HG03175 (cell line): ENCODE results near the gene CFAP53.
A peak's percentile ranks its signal among the peaks of the same experiment; 100 is the strongest.
"Not testable (repeated sequence)": the region's sequence is repeated elsewhere in the genome, so short reads cannot be mapped to it uniquely, and the experiment has no call there.

Experiments
- ATAC-seq: cut with Tn5 transposase; IDR thresholded peaks from one replicate; pipeline ENCODE4 v1.9.1; 2021; ENCODE audit warnings: mild to moderate bottlenecking, moderate library complexity; ENCODE audit not compliant: unreplicated experiment

The CFAP53 gene

GRCh38 chr18:50274044-50274442 lies 7.7 kb upstream of the CFAP53 start:
- ATAC-seq = no peak

DNA sequence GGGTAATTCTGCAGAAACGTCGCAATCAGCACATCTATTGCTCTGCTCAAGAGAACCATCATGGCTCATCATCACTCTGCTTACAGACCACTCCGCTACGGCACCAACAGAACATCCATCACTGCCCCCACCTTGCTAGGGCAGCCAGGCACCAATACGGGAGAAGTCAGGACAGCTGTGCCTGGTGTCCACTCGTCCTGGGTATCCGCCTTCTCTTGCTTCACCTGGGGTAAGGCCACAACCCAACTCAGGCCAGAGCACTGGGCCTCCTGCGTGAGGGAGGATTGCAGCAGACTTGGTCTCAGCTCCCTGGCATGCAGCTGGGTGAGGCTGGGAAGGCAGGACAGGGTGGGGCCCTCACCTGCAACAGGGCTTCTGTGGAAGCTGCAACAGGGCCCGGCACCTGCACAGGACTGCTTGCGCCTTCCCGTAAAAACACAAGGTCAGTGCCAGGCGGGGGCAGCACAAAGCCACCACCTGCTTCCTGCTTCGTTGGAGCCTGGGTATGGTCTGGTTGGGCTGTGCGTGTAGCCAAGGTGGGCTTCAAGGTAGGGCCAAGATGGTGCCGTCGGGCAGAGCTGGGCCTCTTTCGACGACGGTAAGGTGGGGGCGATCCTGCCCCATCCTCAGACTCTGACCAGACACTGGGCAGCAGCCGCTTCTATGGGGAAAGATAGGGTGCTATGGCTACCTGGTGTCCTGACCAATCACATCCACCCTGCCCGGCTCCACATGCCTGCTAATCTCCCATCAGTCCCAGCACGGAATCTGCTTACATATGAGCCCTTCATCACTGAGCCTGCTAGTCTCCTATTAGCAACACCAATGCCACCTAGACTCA lies 7.1 kb upstream of the CFAP53 start:
- no peak for ATAC-seq

- ATAC-seq = no peak
Measured at GRCh38 chr18:50272568-50272967, 6.3 kb upstream of the CFAP53 start.

DNA sequence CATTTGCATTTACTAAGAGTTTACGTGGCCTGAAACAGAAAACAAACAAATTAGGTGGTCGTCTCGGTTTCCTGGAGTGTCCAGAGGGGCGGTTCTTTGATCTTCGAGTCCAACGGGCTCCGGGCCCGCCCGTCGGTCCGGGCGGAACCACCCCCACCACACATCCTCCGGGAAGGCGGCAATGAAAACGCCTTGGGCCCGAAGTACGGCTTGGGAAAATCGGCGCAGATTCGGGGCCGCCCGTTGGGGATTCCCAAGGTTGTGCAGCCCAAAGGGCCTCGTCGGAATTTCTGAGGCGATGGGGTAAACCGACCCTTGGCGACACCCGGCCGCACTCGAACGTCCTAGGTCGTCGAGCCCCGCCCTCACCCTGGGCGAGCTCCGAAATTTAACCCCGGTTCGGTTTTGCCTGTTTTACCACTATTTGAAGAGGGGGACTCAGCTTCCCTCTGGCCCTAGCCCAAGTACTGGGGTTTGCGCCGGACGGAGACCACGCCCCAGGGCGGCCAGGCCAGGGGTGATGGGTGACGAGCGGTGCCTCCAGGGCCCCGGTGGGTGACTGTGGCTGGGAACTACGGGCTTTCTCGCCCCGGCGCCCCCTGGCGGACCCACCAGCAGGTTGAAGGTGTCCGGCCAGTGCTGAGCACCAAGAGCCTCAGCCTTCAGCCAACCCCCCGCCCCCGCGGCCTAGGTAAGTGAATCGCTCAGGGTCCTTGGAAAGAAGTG lies 1.9 kb upstream of the CFAP53 start:
- peak; percentile 76 for ATAC-seq

DNA sequence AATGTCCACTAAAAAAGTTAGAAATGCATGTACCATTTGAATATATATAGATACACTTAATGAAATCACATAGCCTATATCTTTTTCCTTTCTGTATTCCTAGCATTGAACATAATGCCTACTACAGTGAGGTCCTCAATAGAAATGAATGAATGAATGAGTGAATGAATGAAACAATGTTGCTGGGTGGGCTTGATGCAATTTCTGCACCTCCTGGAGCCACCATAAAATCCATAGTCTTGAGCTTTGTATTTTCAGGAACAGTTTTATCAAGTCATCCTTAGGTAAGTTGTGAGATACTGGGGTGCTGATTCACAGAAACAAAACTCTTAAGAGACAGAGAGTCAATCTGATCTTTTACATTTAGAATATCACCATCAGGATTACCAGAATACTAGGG lies 3.3 kb downstream of the CFAP53 start:
- no peak for ATAC-seq

DNA sequence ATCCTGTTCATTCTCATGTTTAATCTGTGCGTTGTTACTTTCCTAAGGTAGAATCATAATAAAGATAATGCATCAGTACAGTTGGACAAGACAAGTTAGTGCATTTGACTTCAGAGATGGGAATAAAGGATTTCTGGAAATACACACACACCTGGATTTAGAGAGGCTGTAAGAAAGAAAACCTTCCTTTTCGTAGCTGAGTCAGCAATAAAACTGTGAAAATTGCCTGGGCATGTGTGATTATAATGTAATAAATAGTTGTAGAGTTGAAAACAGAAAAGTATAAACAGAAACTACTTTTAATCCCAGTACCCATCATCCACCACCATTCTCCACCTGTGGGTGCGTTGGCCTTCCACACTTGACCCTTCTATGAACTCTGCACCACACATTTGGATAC lies 15.4 kb downstream of the CFAP53 start:
- ATAC-seq = no peak

DNA sequence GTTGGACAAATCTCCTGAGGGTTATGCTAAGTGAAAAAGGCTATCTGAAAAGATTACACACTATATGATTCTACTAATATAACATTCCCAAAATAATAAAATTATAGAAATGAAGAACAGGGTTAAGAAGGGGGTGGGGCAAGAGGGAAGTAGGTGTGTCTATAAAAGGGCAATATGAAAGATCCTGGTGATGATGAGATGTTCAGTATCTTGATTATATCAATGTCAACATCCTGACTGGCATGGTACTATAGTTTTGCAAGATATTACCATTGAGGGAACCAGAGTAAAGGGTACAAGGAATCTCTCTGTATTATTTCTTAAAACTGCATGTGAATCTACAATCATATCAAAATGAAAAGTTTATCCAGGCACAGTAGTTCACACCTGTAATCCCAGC lies 16.7 kb downstream of the CFAP53 start:
- ATAC-seq = no peak

DNA sequence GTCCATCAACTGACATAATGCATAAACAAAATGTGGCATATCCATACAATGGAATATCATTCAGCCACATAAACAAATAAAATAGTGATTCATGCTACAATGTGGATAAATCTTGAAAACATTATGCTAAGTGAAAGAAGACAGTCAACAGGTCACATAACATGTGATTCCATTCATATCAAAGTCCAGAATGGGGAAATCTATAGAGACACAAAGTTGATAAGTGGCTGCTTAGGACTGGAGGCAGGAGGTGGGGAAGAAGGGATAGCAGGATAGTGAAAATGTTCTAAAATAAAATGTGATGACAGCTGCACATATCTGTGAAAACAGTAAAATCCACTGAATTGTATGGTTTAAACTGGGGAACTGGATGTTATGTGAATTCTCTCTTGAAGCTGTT lies 18.7 kb downstream of the CFAP53 start:
- no peak for ATAC-seq

DNA sequence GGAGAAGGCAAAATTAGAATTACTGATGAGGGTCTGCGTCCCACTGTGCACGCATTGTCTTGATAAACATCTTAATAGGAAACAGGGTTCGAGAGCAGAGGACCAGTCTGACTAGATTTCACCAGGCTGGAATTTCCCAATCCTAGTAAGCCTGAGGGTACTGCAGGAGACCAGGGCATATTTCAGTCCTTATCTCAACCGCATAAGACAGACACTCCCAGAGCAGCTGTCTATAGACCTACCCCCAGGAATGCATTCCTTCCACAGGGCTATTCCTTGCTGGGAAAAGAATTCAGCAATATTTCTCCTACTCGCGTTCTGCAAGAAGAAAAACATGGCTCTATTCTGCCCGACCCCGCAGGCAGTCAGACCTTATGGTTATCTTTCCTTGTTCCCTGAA lies 24.5 kb downstream of the CFAP53 start:
- ATAC-seq = not testable (repeated sequence)

DNA sequence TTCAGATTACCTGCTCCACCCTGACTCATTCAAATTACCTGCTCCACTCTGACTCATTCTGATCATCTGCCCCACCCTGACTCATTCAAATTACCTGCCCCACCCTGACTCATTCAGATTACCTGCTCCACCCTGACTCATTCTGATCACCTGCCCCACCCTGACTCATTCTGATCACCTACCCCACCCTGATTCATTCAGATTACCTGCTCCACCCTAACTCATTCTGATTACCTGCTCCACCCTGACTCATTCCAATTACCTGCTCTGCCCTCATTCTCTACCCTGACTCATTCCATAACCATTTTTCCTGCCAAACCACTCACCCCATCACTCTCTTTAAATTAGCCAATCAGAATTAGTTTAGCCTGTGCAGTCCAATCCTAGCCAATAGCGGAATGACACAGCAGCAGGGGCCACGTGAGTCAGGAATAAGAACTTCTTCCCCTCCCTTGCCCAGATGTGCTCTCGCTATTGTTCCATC lies 26.2 kb downstream of the CFAP53 start:
- ATAC-seq = no peak

- ATAC-seq = no peak
Measured at GRCh38 chr18:50232419-50232818, 33.9 kb downstream of the CFAP53 start.

DNA sequence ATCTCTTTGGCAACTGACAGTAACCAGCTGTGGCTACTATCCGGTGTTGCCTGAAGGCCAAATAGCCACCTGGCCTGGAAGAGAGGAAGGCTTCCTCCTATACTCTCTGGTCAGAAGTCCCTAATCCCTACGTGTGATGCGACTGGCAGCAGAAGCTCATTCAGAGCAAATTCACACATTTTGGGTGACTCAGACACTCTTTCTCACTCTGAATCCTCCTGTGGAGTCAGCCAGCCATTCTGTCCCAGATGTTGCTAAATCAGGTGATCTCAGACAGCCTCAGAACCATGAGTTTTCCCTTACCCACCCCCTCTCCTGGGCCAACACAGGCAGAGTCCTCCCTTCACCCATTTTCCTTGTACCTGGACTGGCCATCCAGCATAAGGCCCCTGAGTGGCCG lies 34.7 kb downstream of the CFAP53 start:
- no peak for ATAC-seq

DNA sequence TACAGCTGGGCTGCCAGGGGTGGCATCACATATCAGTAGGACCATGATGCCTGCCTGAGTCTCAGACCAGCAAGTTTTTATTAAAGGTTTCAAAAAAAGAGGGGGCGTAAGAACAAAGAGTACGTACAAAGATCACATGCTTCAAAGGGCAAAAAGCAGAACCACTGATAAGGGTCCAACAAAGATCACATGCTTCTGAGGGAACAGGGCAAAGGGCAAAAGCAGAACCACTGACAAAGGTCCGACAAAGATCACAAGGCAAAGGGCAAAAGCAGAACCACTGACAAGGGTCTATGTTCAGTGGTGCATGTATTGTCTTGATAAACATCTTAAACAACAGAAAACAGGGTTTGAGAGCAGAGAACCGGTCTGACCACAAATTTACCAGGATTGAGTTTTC lies 46.0 kb downstream of the CFAP53 start:
- not testable (repeated sequence) for ATAC-seq

GRCh38 chr18:50218432-50219197 lies 47.7 kb downstream of the CFAP53 start:
- peak; percentile 79 for ATAC-seq

GRCh38 chr18:50209311-50209710 lies 57.0 kb downstream of the CFAP53 start:
- ATAC-seq = no peak

DNA sequence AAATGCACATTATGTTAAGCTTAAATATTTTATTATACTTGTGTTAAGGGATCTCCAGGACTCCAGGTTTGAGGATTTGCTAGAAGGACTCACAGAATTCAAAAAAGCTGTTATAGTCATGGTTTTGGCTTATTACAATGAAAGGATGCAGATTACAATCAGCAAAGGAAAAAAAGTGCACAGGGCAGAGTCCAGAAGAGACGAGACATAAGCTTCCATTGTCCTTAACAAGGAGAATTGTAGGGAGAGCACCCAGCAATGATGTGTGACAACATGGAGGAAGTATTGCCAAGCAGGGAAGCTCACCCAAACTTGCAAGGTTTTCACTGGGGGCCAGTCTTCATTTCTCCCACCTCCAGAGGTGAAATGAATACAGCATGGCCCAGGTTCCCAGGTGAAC lies 58.6 kb downstream of the CFAP53 start:
- ATAC-seq = no peak

GRCh38 chr18:50203801-50204604 lies 62.3 kb downstream of the CFAP53 start:
- ATAC-seq = no peak

- no peak for ATAC-seq
Measured at GRCh38 chr18:50201476-50202018, 64.7 kb downstream of the CFAP53 start.

DNA sequence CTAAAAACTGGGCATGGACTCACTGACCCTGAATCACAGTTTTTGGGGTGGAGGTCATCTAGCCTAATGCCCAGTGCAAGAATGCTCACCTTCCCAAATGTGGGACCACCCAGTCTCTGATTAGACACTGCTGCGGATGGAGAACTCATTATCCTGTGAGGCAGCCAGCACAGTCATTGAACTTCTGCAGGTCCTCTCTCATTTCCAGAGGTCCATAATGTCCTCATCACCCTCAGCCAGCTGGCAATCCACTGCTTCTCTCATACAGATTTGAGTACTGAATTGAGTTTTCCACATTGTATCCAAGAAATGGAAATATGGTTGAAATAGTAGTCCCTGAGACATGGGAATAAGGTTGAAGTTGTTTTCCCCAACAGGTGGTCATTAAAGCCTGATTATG lies 66.4 kb downstream of the CFAP53 start:
- no peak for ATAC-seq

- ATAC-seq = no peak
Measured at GRCh38 chr18:50199346-50199855, 66.9 kb downstream of the CFAP53 start.
